Spleen (tissue), 7 donors: ENCODE measurements around the gene MB.

ENCODE experiments used
- POLR2A ChIP-seq, 3 donors: fragments of 450-650 bp; IDR thresholded peaks; one replicate each; pipeline ENCODE4 v1.5.1; 2017; ENCODE audit warnings: antibody characterized with exemption in 3 of 3, mild to moderate bottlenecking in 1 of 3
- POLR2AphosphoS5 ChIP-seq, 3 donors: sonication (generic); formaldehyde crosslinking; IDR thresholded peaks; one replicate each; pipeline ENCODE4 v1.5.1; 2017; ENCODE audit warnings: antibody characterized with exemption in 3 of 3
- TF ChIP-seq, protein P1 (sequence below), 11 experiments: fragments of 200-600 bp in 7 of 11; fragments of 450-650 bp in 4 of 11; sonication (generic) in 4 of 11; IDR thresholded peaks in 8 of 11; conservative IDR thresholded peaks in 3 of 11; 1 replicate in 7 of 11; 2 replicates in 4 of 11; pipeline versions ENCODE4 v1.4.0 to v1.8.0; 2016 to 2021; ENCODE audit warnings: antibody characterized with exemption in 11 of 11, inconsistent platforms in 4 of 11, mild to moderate bottlenecking in 1 of 11
- donor health status: DM: no; HTN: no; CAD: no; lungs with moderate emphysema.
- donor health status: DM: no; HTN: no; CAD: no.
- donor health status: DM: no; HTN: no; CAD: no.

GRCh38 chr22:35563211-35563610 is 53.9 kb downstream of the MB start:
- TF ChIP-seq, protein P1, sequence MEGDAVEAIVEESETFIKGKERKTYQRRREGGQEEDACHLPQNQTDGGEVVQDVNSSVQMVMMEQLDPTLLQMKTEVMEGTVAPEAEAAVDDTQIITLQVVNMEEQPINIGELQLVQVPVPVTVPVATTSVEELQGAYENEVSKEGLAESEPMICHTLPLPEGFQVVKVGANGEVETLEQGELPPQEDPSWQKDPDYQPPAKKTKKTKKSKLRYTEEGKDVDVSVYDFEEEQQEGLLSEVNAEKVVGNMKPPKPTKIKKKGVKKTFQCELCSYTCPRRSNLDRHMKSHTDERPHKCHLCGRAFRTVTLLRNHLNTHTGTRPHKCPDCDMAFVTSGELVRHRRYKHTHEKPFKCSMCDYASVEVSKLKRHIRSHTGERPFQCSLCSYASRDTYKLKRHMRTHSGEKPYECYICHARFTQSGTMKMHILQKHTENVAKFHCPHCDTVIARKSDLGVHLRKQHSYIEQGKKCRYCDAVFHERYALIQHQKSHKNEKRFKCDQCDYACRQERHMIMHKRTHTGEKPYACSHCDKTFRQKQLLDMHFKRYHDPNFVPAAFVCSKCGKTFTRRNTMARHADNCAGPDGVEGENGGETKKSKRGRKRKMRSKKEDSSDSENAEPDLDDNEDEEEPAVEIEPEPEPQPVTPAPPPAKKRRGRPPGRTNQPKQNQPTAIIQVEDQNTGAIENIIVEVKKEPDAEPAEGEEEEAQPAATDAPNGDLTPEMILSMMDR (IDR thresholded peaks at IDR 0.05 in 8 of 11, conservative IDR thresholded peaks at IDR 0.05 in 3 of 11) = no peak
- TF ChIP-seq POLR2AphosphoS5 (IDR thresholded peaks at IDR 0.05) (no peak), POLR2A (IDR thresholded peaks at IDR 0.05) (no peak)
